ENCODE measurements around the gene SIAE. TPM values are rescaled to one million over a fixed set of nuclear protein-coding genes. Genes with fewer than 3 reads are reported as not detected.

SIAE gene
- total RNA-seq, 1 experiment from 2014 or later = 8.4 TPM

DNA sequence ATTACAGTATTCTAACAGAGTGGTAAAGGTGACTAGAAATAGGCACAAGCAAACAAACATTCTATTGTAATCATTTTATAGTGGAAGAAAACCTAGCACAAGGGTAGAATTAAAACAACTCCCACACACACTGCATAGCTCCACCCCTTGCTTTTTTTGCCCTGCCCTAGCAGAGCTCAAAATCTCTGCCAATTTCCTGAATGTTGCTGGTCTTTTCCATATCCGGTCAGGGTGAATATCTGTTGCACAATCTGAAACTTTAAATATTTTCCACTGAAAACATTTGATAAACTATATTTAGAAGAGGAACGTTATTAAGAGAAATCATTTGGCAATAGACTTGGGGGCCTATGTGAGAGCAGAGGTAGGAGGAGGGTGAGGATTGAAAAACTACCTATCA lies 2.8 kb upstream of the SIAE start:
- TF ChIP-seq, protein P1, sequence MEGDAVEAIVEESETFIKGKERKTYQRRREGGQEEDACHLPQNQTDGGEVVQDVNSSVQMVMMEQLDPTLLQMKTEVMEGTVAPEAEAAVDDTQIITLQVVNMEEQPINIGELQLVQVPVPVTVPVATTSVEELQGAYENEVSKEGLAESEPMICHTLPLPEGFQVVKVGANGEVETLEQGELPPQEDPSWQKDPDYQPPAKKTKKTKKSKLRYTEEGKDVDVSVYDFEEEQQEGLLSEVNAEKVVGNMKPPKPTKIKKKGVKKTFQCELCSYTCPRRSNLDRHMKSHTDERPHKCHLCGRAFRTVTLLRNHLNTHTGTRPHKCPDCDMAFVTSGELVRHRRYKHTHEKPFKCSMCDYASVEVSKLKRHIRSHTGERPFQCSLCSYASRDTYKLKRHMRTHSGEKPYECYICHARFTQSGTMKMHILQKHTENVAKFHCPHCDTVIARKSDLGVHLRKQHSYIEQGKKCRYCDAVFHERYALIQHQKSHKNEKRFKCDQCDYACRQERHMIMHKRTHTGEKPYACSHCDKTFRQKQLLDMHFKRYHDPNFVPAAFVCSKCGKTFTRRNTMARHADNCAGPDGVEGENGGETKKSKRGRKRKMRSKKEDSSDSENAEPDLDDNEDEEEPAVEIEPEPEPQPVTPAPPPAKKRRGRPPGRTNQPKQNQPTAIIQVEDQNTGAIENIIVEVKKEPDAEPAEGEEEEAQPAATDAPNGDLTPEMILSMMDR (IDR thresholded peaks at IDR 0.05; ENCODE audit: unreplicated experiment) = no peak
- no peak for DNase-seq
- no TSS peak for BruUV-seq (replicated peaks)
- intact Hi-C loops (cut with micrococcal nuclease; ENCODE audit: unreplicated experiment) = no loop called here
- H3K4me3 Mint-ChIP-seq (ENCODE audit: low read depth, unreplicated experiment) = no peak overlapping the region
- H3K36me3 Mint-ChIP-seq (ENCODE audit: insufficient read depth, unreplicated experiment) = peaks cover 18% of the 10 kb centered on the region
- H3K4me1 Mint-ChIP-seq (ENCODE audit: low read depth, unreplicated experiment) = no peaks in the 10 kb centered on the region
- H3K9me3 Mint-ChIP-seq (ENCODE audit: low read depth, unreplicated experiment) = no peaks in the 10 kb centered on the region
- H3K27me3 Mint-ChIP-seq (ENCODE audit: unreplicated experiment) = no peaks in the 10 kb centered on the region
- CTCF ChIA-PET = interaction anchor here (0.7 kb wide), 1 partner anchor 562 kb away, joined by 3 read pairs; no protein-coding TSS in a partner anchor
- H3K27ac Mint-ChIP-seq (ENCODE audit: unreplicated experiment) = no peak overlapping the region

DNA sequence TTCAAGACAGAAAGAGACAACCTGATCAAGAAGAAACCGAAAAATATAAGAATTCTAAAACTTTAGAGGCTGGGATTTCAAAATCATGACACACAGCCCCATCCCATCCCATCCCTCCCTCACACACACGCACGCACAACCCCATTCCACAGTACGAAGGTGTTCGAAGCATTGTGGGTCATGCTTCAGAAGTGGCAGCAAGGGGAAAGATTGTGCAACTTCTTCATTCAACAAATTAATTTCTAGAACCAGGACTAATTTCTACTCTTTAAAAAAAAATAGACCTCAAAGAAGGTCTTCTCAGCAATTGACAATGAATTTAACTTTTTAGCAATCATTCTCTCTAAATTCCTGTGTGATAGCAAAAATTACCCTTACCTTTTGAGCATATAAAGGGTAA lies 1.0 kb upstream of the SIAE start:
- intact Hi-C loops (cut with micrococcal nuclease; ENCODE audit: unreplicated experiment) = no loop called here
- Mint-ChIP-seq H3K36me3 (ENCODE audit: insufficient read depth, unreplicated experiment) (peaks cover 18% of the 10 kb centered on the region), H3K4me1 (ENCODE audit: low read depth, unreplicated experiment) (no peaks in the 10 kb centered on the region), H3K27me3 (ENCODE audit: unreplicated experiment) (no peaks in the 10 kb centered on the region), H3K27ac (ENCODE audit: unreplicated experiment) (peak overlapping the region; percentile 81), H3K4me3 (ENCODE audit: low read depth, unreplicated experiment) (peak overlapping the region; percentile 74), H3K9me3 (ENCODE audit: low read depth, unreplicated experiment) (no peaks in the 10 kb centered on the region)
- TF ChIP-seq, protein P1 (IDR thresholded peaks at IDR 0.05; ENCODE audit: unreplicated experiment) = no peak
- DNase-seq = no peak
- BruUV-seq (replicated peaks) = no TSS peak
- CTCF ChIA-PET = no interaction called here

DNA sequence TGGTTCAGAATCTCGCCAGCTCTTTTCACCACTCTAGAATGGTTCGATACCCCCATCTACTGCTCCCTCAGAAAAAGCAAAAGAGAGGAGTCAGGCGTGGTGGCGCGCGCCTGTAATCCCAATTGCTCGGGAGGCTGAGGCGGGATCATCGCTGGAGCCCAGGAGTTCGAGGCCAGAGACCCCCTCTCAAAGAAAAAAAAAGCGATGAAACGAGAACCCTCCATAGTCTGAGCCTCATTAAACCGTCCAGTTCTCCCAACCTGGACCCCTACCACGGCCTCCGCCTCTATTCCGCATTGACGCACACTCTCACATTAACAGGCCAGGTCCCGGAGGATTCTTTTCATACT lies 604 bp upstream of the SIAE start:
- Mint-ChIP-seq H3K27ac (ENCODE audit: unreplicated experiment) (peak overlapping the region; percentile 81), H3K9me3 (ENCODE audit: low read depth, unreplicated experiment) (no peaks in the 10 kb centered on the region), H3K4me3 (ENCODE audit: low read depth, unreplicated experiment) (peak overlapping the region; percentile 74), H3K27me3 (ENCODE audit: unreplicated experiment) (no peaks in the 10 kb centered on the region), H3K36me3 (ENCODE audit: insufficient read depth, unreplicated experiment) (peaks cover 18% of the 10 kb centered on the region), H3K4me1 (ENCODE audit: low read depth, unreplicated experiment) (no peaks in the 10 kb centered on the region)
- intact Hi-C loops (cut with micrococcal nuclease; ENCODE audit: unreplicated experiment) = no loop called here
- TF ChIP-seq, protein P1 (IDR thresholded peaks at IDR 0.05; ENCODE audit: unreplicated experiment) = no peak
- BruUV-seq (replicated peaks) = TSS peak; percentile 64
- CTCF ChIA-PET = interaction anchor here (0.6 to 1.6 kb wide), 6 partner anchors 85 to 1043 kb away, joined by 3 to 5 read pairs (median 4); no protein-coding TSS in a partner anchor
- DNase-seq = no peak

DNA sequence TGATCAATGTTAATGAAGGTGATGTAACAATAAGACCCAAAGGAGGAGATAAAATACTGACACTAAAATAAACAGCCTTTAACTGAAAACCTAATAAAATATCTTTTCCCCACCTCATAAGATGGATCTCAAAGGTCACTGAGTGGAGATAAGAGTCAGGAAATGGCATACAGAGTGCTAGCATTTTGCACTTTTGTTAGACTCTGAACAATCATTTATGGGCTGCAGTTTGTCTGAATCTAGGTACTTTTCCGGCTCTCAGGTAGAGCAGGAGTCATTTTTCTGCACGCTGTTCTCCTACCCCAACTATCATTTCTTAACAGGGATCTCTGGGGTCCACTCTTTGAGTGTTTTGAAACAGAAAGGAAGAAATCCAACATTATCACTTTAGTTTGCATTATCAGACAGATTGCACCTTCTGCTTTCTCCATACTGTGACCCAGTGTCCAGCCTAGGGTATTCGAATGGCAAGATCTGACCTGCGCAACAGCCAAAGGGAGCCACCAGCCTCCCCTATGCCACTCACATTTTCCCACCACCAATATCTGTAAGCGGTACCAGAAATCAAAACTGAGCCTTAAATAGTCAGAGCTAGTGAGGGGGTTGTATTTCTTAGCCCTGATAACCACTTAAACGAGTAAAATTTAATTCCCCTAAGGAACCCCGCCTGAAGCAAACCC lies 863 bp downstream of the SIAE start:
- Mint-ChIP-seq H3K27ac (ENCODE audit: unreplicated experiment) (no peak overlapping the region), H3K9me3 (ENCODE audit: low read depth, unreplicated experiment) (no peaks in the 10 kb centered on the region), H3K36me3 (ENCODE audit: insufficient read depth, unreplicated experiment) (peaks cover 18% of the 10 kb centered on the region), H3K4me1 (ENCODE audit: low read depth, unreplicated experiment) (no peaks in the 10 kb centered on the region), H3K27me3 (ENCODE audit: unreplicated experiment) (no peaks in the 10 kb centered on the region), H3K4me3 (ENCODE audit: low read depth, unreplicated experiment) (peak overlapping the region; percentile 74)
- intact Hi-C loops (cut with micrococcal nuclease; ENCODE audit: unreplicated experiment) = no loop called here
- TF ChIP-seq, protein P1 (IDR thresholded peaks at IDR 0.05; ENCODE audit: unreplicated experiment) = no peak
- no peak for DNase-seq
- no TSS peak for BruUV-seq (replicated peaks)
- CTCF ChIA-PET = interaction anchor here (1.0 to 1.6 kb wide), 2 partner anchors 67 to 86 kb away, joined by 3 to 5 read pairs; partner anchors contain the start of gene NRGN
